ENCODE measurements around the gene CNN2. TPM values are rescaled to one million over a fixed set of nuclear protein-coding genes. Genes with fewer than 3 reads are reported as not detected.

Gene CNN2
- polyA plus RNA-seq, 2 of the 4 experiments (the other 2 are of a cell fraction), result 31.7 to 99.3 TPM

GRCh38 chr19:1039646-1040475, 13.5 kb downstream of the CNN2 start, which contains the start of gene ABCA7 (continued):
- 0 out of 2 replicates have a peak, but pooled peaks have one; percentile 43 for TF ChIP-seq TP53 (CRISPR knock-in tag; IDR thresholded peaks at IDR 0.05)
- TF ChIP-seq CHD2 (IDR thresholded peaks at IDR 0.05; ENCODE audit: low read length, partially characterized antibody), result no peak
- TF ChIP-seq, protein P1, sequence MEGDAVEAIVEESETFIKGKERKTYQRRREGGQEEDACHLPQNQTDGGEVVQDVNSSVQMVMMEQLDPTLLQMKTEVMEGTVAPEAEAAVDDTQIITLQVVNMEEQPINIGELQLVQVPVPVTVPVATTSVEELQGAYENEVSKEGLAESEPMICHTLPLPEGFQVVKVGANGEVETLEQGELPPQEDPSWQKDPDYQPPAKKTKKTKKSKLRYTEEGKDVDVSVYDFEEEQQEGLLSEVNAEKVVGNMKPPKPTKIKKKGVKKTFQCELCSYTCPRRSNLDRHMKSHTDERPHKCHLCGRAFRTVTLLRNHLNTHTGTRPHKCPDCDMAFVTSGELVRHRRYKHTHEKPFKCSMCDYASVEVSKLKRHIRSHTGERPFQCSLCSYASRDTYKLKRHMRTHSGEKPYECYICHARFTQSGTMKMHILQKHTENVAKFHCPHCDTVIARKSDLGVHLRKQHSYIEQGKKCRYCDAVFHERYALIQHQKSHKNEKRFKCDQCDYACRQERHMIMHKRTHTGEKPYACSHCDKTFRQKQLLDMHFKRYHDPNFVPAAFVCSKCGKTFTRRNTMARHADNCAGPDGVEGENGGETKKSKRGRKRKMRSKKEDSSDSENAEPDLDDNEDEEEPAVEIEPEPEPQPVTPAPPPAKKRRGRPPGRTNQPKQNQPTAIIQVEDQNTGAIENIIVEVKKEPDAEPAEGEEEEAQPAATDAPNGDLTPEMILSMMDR (IDR thresholded peaks at IDR 0.05), result no peak
- TF ChIP-seq HEYL (CRISPR knock-in tag; IDR thresholded peaks at IDR 0.05), result no peak
- TF ChIP-seq, protein P2, sequence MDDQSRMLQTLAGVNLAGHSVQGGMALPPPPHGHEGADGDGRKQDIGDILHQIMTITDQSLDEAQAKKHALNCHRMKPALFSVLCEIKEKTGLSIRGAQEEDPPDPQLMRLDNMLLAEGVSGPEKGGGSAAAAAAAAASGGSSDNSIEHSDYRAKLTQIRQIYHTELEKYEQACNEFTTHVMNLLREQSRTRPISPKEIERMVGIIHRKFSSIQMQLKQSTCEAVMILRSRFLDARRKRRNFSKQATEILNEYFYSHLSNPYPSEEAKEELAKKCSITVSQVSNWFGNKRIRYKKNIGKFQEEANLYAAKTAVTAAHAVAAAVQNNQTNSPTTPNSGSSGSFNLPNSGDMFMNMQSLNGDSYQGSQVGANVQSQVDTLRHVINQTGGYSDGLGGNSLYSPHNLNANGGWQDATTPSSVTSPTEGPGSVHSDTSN (IDR thresholded peaks at IDR 0.05), result peak; percentile 99
- peak; percentile 69 for TF ChIP-seq MAX (IDR thresholded peaks at IDR 0.05)
- no peak for TF ChIP-seq RNF2 (IDR thresholded peaks at IDR 0.05; ENCODE audit: borderline replicate concordance, low read depth)
- peak; percentile 70; the same call in 1 of the 2 replicates for TF ChIP-seq TFCP2L1 (CRISPR knock-in tag; IDR thresholded peaks at IDR 0.05)
- no peak for TF ChIP-seq RAD21 (conservative IDR thresholded peaks at IDR 0.05 in 1 of 2, IDR thresholded peaks at IDR 0.05 in 1 of 2)
- no peak for TF ChIP-seq MYC (IDR thresholded peaks at IDR 0.05; ENCODE audit: borderline replicate concordance, low read length)
- no peak for TF ChIP-seq EHMT2 (IDR thresholded peaks at IDR 0.05; ENCODE audit: low read depth)
- peak; percentile 91; the same call in 1 of the 2 replicates for TF ChIP-seq HOXA7 (CRISPR knock-in tag; IDR thresholded peaks at IDR 0.05)
- TF ChIP-seq POLR2AphosphoS2 (conservative IDR thresholded peaks at IDR 0.05; ENCODE audit: low read length), result no peak
- no peak for TF ChIP-seq HOXB5 (CRISPR knock-in tag; IDR thresholded peaks at IDR 0.05)
- TF ChIP-seq HDAC2 (IDR thresholded peaks at IDR 0.05), result no peak
- no peak for TF ChIP-seq GATA3 (IDR thresholded peaks at IDR 0.05; ENCODE audit: borderline replicate concordance)
- TF ChIP-seq RFX5 (IDR thresholded peaks at IDR 0.05), result no peak
- TF ChIP-seq RCOR1 (IDR thresholded peaks at IDR 0.05; ENCODE audit: low read depth, low read length), result no peak
- no peak for TF ChIP-seq SREBF2 (IDR thresholded peaks at IDR 0.05)
- TF ChIP-seq ZFP36 (IDR thresholded peaks at IDR 0.05; ENCODE audit: borderline replicate concordance, partially characterized antibody), result no peak
- no peak for TF ChIP-seq ATOH8 (CRISPR knock-in tag; IDR thresholded peaks at IDR 0.05; ENCODE audit: low read depth)

GRCh38 chr19:1040476-1041271, 14.3 kb downstream of the CNN2 start:
- DNase-seq (ENCODE audit: low read depth in 1 of 2, low spot score in 1 of 2) (peak; percentile 95), FAIRE-seq (no peak), ATAC-seq (peak; percentile 65 to 76)
- ChIA-PET CTCF (interaction anchor here (0.5 to 3.0 kb wide), 8 partner anchors 10 to 75 kb away, joined by 3 to 12 read pairs (median 4); partner anchors contain the start of gene CNN2), POLR2A (interaction anchor here (1.0 to 2.3 kb wide), 4 partner anchors 12 to 228 kb away, joined by 3 to 7 read pairs (median 6); partner anchors contain the start of gene CNN2)
- H3K4me1 ChIP-seq, result peaks cover 19% of the 10 kb centered on the region
- H3K4me2 ChIP-seq, result peak overlapping the region; percentile 96
- 6% methylated on average over 24 of the region's 27 CpGs for WGBS (ENCODE audit: missing lambda C conversion rate)
- TF ChIP-seq ZNF302 (CRISPR knock-in tag; IDR thresholded peaks at IDR 0.05) (no peak), KDM1A (IDR thresholded peaks at IDR 0.05; ENCODE audit: low read depth) (peak; percentile 92)
- TF ChIP-seq, protein P2 (IDR thresholded peaks at IDR 0.05), result peak; percentile 98
- peak overlapping the region; percentile 51 for H3K4me3 ChIP-seq
- H3K9me3 ChIP-seq, result no peaks in the 10 kb centered on the region
- peak overlapping the region; percentile 94 to 96 for H3K27ac ChIP-seq
